Stimulated activated CD8-positive, alpha-beta memory T cell treated with anti-CD3 and anti-CD28 coated beads, Interleukin-12 subunit alpha, Interleukin-12 subunit beta, amount 100 ng/mL, for 4 hours (primary cell): ENCODE results near the gene DDX41.
A peak's percentile ranks its signal among the peaks of the same experiment; 100 is the strongest.

Experiments used
- DNase-seq: peaks from one replicate; pipeline ENCODE4 v3.0.0-alpha.2; 2020; ENCODE audit warnings: low read depth

The DDX41 gene

DNA sequence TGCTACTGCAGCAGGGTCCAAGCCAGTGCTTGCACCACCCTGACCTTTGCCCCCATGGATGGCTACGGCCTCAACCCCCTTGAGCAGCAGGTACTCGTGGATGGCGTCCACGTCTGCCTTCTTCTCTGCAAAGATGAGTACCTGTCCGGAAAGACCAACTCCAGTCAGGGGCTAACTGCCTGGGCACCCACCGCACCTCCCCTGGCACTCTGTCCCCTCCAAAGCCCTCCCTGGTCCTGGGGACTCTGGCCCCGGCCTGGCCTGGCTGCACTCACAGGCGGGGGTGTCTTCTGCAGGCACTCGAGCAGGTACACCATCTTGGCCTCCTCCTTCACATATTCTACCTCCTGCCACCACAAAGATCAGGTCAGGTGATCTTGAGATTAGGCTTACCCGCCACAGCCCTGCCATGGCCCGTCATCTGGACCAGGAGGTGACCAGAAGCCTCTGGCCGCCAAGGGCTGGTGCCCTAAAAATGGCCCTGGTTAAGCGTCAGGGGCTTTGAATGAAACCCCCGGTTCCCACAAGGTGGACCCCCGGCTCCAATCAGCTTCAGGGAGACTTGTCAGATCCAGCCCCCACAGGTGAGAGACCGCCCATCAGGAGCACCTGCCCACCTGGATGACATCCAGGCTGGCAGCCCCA, 3.9 kb downstream of the DDX41 start:
- no peak for DNase-seq

DNA sequence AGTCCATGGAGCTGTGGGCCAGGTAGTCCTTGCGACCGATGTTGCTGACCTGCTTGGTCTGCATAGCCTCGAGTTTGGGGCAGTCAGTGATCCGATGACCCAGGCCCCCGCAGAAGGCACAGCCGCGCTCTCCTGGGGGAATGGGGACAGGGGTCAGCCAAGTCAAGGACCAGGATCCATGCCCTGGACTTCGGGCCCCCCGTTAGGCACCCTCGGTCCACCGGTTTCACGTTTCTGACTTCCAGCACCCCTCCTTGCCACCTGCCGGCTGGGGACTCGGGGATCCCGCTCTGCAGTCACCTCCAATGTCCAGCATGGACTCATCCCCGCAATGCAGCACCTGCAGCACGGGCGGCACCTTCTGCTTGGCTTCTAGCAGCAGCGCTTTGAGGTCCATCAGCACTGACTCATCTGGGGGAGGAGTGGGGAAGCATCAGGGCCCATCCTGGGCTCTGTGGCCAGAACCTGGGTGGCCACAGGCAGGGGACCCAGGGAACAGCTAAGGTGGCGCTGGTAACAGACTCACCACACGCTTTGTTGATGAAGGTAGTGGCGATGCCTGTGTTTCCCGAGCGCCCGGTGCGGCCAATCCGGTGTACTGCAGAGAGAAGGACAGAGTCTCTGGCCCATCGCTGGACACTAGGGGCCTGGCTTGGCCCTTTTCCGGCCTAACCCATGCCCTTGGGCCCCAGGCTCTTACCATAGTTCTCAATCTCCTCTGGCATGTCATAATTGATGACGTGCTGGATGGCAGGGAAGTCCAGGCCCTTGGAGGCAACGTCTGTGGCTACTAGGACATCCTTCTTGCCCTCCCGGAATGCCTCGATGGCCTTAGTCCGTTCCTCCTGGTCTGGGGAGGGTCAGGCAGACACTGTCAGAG, 4.7 kb downstream of the DDX41 start:
- DNase-seq: no peak

- no peak for DNase-seq
Observed at GRCh38 chr5:177511181-177511580, 5.6 kb downstream of the DDX41 start.

DNA sequence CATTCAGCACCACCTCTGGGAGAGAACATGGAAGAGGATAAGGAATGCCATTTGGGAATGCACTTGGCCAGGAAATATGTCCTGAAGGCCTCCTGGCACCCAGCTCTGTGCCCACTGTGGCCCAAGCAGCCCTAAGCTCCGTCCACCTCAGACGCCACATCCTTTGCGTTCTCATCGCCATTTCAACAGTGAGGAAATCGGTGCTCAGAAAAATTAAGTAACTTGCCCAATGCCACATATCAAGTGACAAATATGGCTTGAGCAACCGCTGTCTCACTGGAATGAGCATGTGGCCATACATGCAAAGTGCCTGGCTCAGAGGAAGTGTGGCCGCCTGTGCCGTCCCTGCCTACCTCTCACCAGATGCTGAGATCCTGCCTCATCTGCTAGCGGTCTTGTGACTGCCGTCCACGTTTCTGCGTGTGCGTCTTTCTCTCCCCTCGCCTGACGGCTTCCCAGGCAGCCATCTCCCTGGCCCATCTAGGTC, 6.2 kb downstream of the DDX41 start:
- DNase-seq: no peak

DNA sequence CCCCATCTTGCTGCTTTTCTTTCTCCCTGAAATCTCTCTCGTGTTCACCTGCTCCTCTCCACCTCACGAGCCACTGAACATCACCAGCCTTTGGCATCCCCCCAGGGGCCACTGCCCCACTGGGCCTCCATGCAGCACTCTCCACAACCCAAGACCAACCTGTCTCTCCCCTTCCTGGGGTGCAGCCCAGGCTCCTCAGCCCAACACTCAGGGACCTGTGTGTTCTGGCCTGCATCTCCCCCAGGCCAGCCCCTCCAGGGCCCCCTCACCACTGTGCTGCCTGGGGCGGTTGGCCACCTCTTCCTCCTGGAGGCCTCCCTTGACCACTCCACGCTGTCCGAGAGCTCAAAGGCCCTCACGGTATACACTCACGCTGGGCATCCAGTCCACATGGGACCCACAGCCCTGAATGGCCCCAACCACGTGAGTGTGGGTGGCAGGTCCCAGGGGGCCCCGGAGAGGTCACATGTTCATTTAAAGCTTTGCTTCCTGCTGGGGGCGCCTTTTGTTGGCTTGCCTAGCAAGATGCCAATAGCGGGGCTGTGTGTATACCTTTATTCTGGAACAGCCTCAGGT, 6.7 kb downstream of the DDX41 start:
- no peak for DNase-seq

GRCh38 chr5:177509381-177509951, 7.3 kb downstream of the DDX41 start, which contains the start of gene DOK3:
Gene DOK3 (minus strand): TSS chr5:177509826. CDS start chr5:177509540, 286 bp downstream.
- DNase-seq: no peak

DNA sequence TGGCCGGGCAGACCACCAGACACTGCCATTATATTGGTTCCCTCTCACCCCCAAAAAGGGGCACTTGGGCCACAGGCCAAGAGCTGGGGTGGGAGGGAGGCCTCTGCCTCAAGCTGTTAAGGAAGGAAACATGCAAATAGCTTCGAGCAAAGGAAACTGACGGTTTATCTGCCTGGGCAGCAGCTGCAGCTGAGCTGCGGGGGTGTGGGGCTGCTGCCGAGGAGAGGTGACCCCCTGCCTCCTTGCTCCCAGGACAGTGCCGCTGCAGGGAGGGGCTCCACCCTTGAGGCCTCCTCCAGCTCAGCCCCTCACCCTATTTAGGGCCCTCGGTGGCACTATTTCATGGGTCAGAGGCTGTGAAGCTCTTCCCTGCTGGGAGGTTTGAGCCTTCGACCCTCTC, 7.9 kb downstream of the DDX41 start:
- DNase-seq: no peak

GRCh38 chr5:177508221-177508611, 8.5 kb downstream of the DDX41 start:
- no peak for DNase-seq

GRCh38 chr5:177507596-177508220, 9.1 kb downstream of the DDX41 start:
- no peak for DNase-seq

DNA sequence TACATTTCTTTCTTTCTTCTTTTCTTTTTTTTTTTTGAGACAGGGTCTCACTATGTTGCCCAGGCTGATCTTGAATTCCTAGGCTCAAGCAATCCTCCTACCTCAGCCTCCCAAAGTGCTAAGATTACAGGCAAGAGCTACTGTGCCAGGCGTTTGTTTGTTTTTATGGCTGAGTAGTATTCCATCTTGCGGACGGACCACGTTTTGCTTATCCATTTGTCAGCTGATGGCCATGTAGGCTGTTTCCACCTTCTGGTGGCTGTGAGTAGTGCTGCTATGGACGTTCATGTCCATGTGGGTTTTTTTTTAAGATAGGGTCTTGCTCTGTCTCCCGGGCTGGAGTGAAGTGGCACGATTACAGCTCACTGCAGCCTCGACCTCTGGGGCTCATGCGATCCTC, 9.6 kb downstream of the DDX41 start:
- DNase-seq: no peak

DNA sequence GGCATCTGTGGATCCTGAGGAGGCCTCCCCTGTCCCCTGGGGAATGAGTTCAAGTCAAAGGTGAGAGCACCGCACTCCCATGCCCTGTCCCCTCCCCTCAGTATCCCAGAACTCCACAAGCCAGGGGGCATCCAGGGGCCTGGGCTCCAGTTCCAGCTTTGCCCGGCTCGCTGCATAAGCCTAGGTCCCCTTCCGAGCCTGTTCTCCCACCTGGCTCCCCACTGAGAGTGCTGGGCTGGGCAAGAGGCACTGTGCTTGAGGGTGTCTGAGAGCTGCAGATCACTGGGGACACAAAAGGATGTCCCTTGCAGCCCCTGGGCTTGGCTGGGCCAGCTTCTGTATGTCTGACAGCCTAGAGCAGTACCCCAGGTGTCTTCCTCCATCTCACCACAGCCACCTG, 11.7 kb downstream of the DDX41 start:
- DNase-seq: no peak

DNA sequence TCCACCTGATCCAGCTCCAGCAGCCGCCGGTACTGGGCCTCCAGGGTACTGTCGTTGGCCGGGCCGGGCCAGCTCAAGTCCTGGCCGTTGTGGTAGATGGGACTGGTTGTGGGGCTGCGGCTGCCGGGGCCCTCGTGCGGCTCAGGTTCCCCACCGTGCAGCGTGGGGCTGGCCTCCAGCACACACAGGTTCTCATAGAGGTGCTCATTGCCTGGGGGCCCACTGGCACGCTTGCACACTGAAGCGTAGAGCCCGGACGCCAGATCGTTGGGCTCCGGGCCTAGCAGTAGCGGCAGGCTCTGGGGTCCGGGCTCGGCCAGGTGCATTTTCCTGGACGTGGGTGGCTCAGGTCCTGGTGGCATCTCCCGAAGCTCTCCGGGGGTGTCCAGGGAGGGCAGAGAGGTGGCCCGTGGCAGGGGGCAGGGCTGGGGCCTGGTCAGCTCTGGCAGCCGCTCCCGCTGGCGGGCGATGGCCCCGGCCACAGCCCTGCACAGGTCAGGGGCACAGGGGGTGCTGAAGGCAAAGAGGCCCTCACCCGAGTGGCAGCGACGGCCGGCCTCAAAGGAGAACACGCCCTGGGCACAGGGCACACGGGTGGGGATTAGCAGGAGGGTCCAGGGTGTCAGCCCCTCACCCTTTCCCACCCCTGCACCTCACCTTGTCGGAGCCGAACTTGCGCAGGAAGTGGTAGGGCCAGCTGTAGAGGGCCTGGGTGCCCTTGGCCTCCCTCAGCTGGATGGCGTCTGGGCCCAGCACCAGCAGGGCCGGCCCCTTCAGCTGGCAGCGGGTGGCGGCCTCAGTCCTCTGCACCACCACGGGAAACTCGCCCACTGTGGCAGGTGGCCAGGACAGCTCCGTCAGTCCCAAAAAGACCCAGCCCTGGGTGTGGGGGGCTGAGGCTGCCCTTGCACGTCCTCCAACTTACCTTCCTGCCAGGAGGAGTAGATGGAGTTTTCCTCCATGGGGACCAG, 12.4 kb downstream of the DDX41 start:
- no peak for DNase-seq

DNA sequence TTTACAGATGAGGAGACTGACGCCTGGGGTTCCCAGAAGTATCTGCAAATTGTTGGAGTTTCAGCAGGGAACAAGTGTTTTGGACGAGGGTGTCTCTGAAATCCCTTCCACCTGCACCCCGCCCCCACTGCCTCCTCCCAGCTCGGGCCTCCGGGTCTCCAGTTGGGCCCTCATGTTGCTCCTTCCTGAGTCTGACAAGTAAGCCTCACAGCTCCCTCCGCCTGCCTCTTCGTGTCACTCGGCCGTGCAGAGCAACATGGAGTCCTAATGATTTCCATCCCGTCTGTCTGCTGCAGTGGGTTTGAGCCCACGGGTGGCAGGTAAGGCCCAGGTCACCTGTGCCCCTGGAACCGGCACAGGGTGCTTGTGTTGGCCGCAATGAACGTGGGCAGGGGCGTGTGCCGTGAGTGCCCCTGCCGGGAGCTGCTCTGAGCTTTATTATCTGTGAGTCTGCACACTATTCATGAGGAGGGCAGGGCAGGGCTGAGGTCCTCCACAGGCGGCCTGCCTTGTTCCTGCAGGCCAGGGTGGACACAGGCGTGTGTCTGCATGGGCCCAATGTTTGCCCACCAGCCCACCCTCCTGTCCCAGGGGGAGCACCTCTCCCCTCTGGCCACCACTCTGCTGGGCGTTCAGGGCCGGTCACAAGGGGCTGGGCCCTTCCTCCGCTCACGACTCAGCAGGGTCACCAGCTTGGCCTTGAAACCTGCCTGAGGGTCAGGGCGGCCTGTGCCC, 13.2 kb downstream of the DDX41 start:
- DNase-seq: no peak

DNA sequence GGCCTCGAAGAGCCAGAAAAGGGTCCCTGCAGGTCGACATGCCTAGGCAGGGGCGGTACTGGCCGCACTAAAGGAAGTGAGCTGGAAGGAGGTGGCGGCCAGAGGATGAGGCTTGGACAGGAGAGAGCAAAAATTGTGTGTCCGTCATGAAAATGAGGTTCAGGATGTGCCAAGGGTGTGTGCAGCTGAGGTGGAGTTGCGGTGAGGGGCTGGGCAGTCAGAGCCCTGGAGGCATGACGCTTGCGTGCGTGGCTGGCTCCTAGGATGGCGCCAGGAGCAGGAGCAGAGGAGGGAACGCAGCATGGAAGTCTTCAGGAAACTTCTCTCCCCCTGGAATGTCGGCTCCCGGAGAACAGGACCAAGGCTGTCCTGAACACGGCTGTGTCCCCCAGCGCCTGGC, 13.9 kb downstream of the DDX41 start:
- DNase-seq: no peak

- no peak for DNase-seq
Observed at GRCh38 chr5:177501874-177502678, 14.7 kb downstream of the DDX41 start.

GRCh38 chr5:177500685-177501522, 15.9 kb downstream of the DDX41 start:
- peak; percentile 72 for DNase-seq

- no peak for DNase-seq
Observed at GRCh38 chr5:177499842-177500241, 16.9 kb downstream of the DDX41 start.

DNA sequence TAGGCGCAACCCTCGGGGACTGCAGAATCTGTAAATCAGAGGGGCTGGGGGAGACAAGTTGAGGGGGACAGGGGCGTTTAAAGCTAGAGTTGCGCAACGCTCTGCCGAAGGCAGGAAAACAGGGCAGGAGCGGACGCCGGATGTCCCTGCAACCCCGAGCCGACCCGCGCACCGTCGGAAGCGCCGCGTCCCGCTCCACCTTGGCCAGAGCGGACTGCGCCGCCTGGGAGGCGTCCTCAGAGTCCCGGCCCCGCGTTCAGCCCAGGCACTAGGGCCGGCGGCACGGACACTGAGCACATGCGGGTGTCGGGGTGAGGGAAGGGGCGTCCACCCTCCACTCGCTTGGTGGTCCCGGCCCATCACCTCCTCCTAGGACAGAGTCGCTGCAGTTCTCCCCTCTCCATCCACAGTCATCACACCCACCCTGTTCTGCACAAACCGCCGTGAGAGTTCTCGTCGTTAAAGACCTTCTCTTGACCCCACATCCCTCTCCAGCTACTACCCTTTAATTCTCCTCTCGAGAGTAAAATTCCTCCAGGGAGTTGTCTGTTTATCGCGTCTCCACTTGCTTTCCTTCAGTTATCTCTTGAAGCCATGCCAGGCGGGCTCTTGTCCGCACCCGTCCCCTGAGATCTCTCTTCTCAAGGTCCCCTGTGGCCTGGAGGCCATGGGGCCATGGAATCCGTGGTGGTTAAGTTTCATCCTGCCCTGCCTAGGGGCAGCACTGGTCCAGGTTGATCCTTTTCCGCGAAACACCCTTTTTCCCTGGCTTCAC, 18.6 kb downstream of the DDX41 start:
- DNase-seq: no peak
